HS-5 (cell line): ENCODE results near the gene GP1BB.

Experiments
- DNase-seq: peaks from one replicate; pipeline ENCODE4 v3.0.0-alpha.2; 2012; ENCODE audit warnings: low read depth

GP1BB gene

GRCh38 chr22:19766511-19767426 lies 43.4 kb downstream of the GP1BB start:
- DNase-seq: peak; percentile 28

GRCh38 chr22:19767427-19768341 lies 44.3 kb downstream of the GP1BB start:
- no peak for DNase-seq

- DNase-seq: no peak
Measured at GRCh38 chr22:19769393-19769715, 46.0 kb downstream of the GP1BB start.

- DNase-seq: no peak
Measured at GRCh38 chr22:19770349-19771220, 47.2 kb downstream of the GP1BB start.

- DNase-seq: no peak
Measured at GRCh38 chr22:19772422-19772672, 49.0 kb downstream of the GP1BB start.

GRCh38 chr22:19772673-19773469 lies 49.5 kb downstream of the GP1BB start:
- DNase-seq: no peak

GRCh38 chr22:19773470-19774040 lies 50.2 kb downstream of the GP1BB start:
- DNase-seq: no peak
